A673 (cell line): ENCODE data around the gene MTHFSD. TPM values are rescaled to one million over a fixed set of nuclear protein-coding genes. Genes with fewer than 3 reads are reported as not detected.

Experiments used
- BruUV-seq: library from RNA; stranded (reverse); fragments of 400-500 nt; replicated peaks from 2 replicates; lab custom pipeline; 2021; lab: Mats Ljungman, UMichigan
- CTCF ChIA-PET: fragments of 300-600 bp; sonication (Branson Sonifier 250); formaldehyde crosslinking; loops from one replicate; lab custom pipeline; 2022; ENCODE audit warnings: antibody characterized with exemption; lab: Charles Lee
- POLR2A ChIA-PET: fragments of 300-600 bp; sonication (Branson Sonifier 250); formaldehyde crosslinking; loops from one replicate; lab custom pipeline; 2022; ENCODE audit warnings: antibody characterized with exemption; ENCODE audit not compliant: low non-redundant PET; lab: Charles Lee
- DNase-seq: peaks from one replicate; pipeline ENCODE4 v3.0.0-alpha.2; 2015; ENCODE audit warnings: low spot score
- H3K27ac ChIP-seq: fragments of 200-600 bp; sonication (generic); 2 replicates; pipeline ENCODE4 v1.5.1; 2016; ENCODE audit warnings: mixed run types, low read depth, mild to moderate bottlenecking, mixed read lengths, antibody characterized with exemption, low read length; ENCODE audit not compliant: poor library complexity, severe bottlenecking
- H3K27me3 ChIP-seq: fragments of 200-600 bp; sonication (generic); replicated peaks from 2 replicates; pipeline ENCODE4 v1.6.1; 2017; ENCODE audit warnings: mixed run types, low read depth, mild to moderate bottlenecking, mixed read lengths, antibody characterized with exemption, low read length; ENCODE audit not compliant: insufficient read depth, poor library complexity
- H3K36me3 ChIP-seq: fragments of 200-600 bp; sonication (generic); 2 replicates; pipeline ENCODE4 v1.6.1; 2016; ENCODE audit warnings: mixed run types, mild to moderate bottlenecking, mixed read lengths, antibody characterized with exemption, low read length; ENCODE audit not compliant: insufficient read depth, poor library complexity, severe bottlenecking
- H3K4me1 ChIP-seq: fragments of 200-600 bp; sonication (generic); 2 replicates; pipeline ENCODE4 v1.6.1; 2017; ENCODE audit warnings: mixed run types, mild to moderate bottlenecking, mixed read lengths, antibody characterized with exemption, low read length; ENCODE audit not compliant: insufficient read depth, poor library complexity, severe bottlenecking
- H3K4me3 ChIP-seq: fragments of 200-600 bp; sonication (generic); 2 replicates; pipeline ENCODE4 v1.5.1; 2016; ENCODE audit warnings: low read depth, mixed run types, mild to moderate bottlenecking, mixed read lengths, low read length; ENCODE audit not compliant: poor library complexity, severe bottlenecking
- H3K9me3 ChIP-seq: fragments of 200-600 bp; sonication (generic); 2 replicates; pipeline ENCODE4 v1.6.1; 2016; ENCODE audit warnings: mixed run types, low read depth, mild to moderate bottlenecking, mixed read lengths, antibody characterized with exemption, low read length; ENCODE audit not compliant: poor library complexity, severe bottlenecking
- CTCF ChIP-seq: fragments of 300-800, 200-600 bp; sonication (generic); conservative IDR thresholded peaks from 2 replicates; pipeline ENCODE4 v1.5.1; 2017; ENCODE audit warnings: low read depth, mild to moderate bottlenecking, antibody characterized with exemption, low read length, moderate library complexity, mixed read lengths
- EZH2 ChIP-seq: fragments of 200-600 bp; sonication (generic); IDR thresholded peaks from 2 replicates; pipeline ENCODE4 v1.6.1; 2017; ENCODE audit warnings: borderline replicate concordance, low read depth, mild to moderate bottlenecking, mixed read lengths, antibody characterized with exemption, low read length; ENCODE audit not compliant: poor library complexity, severe bottlenecking
- intact Hi-C: fragments of 100-400 bp; cut with micrococcal nuclease; formaldehyde crosslinking; loops from one replicate; pipeline ENCODE4 v1.10.0; 2022; ENCODE audit not compliant: unreplicated experiment
- total RNA-seq: library from RNA; stranded (reverse); gene quantifications from 2 replicates; pipeline ENCODE4 v1.2.3, GENCODE V29; 2021

Gene MTHFSD
- total RNA-seq, 1 experiment from 2014 or later = 27.5 TPM

- ChIA-PET POLR2A (no interaction called here), CTCF (no interaction called here)
- H3K4me1 ChIP-seq = no peaks in the 10 kb centered on the region
- no TSS peak for BruUV-seq
- no peaks in the 10 kb centered on the region for H3K36me3 ChIP-seq
- H3K9me3 ChIP-seq = no peaks in the 10 kb centered on the region
- no peak for DNase-seq
- peaks cover 100% of the 10 kb centered on the region for H3K27me3 ChIP-seq
- H3K27ac ChIP-seq = no peak overlapping the region
- H3K4me3 ChIP-seq = no peak overlapping the region
- intact Hi-C loops = no loop called here
- TF ChIP-seq CTCF (no peak), EZH2 (no peak)
Observed at GRCh38 chr16:86492267-86492960, 62.6 kb downstream of the MTHFSD start.

- DNase-seq = no peak
- no TSS peak for BruUV-seq
- intact Hi-C loops = no loop called here
- no peak for TF ChIP-seq CTCF
- no peak for TF ChIP-seq EZH2
- Histone ChIP-seq H3K27ac (no peak overlapping the region), H3K27me3 (peaks cover 100% of the 10 kb centered on the region), H3K4me1 (no peaks in the 10 kb centered on the region), H3K36me3 (no peaks in the 10 kb centered on the region), H3K9me3 (no peaks in the 10 kb centered on the region), H3K4me3 (no peak overlapping the region)
- ChIA-PET CTCF (no interaction called here), POLR2A (no interaction called here)
Observed at GRCh38 chr16:86491640-86492023, 63.4 kb downstream of the MTHFSD start.

GRCh38 chr16:86490859-86491639, 64.0 kb downstream of the MTHFSD start:
- Histone ChIP-seq H3K4me3 (no peak overlapping the region), H3K36me3 (no peaks in the 10 kb centered on the region), H3K9me3 (no peaks in the 10 kb centered on the region), H3K4me1 (no peaks in the 10 kb centered on the region), H3K27ac (no peak overlapping the region), H3K27me3 (peaks cover 100% of the 10 kb centered on the region)
- ChIA-PET CTCF (no interaction called here), POLR2A (no interaction called here)
- DNase-seq = no peak
- intact Hi-C loops = no loop called here
- BruUV-seq = no TSS peak
- peak; percentile 30 for TF ChIP-seq EZH2
- no peak for TF ChIP-seq CTCF
